ENCODE results near the gene ZC3H12C.
A peak's percentile ranks its signal among the peaks of the same experiment; 100 is the strongest.

ZC3H12C gene

DNA sequence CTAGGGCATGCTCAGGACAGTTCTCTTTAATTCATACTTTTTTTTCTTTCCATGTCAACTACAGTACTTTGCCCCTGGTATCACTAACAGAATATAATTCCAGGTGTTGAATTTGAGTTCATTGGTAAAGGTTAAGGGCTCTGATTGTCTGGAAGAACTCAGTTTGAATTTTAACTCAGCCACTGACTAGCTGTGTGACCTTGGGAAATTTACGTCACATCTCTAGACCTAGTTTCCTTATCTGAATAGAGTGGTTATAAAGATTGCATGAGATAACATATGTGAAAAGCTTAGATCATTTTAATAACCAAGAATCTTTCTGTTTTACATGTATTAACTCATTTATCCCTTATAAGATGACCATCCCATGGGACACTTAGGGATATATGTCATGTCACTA, 15.8 kb upstream of the ZC3H12C start:
- no peak for DNase-seq (ENCODE audit: low spot score)

DNA sequence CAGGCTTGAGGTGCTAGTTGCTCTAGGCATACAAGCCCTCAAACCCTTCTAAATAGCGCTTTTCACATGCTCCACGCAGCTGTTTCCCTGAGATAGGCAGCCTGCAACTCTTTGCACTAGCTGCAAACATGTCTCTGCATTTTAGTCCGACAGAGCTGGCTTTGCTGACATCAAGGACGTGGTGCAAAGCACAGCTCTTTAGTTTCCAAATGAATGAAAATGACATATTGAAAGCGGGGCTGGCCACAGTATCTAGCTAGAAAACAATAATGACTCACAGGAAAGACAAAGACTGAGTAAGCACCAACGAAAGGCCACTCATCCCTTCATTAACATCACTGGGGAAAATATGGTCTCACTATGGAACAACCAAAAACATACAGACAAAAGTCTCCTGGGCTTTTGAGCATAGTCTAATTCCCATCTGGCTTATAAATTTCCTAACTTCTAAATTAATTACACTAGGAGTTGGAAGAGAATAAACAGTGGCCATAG, 15.3 kb upstream of the ZC3H12C start:
- DNase-seq (ENCODE audit: low spot score) = peak; percentile 83

DNA sequence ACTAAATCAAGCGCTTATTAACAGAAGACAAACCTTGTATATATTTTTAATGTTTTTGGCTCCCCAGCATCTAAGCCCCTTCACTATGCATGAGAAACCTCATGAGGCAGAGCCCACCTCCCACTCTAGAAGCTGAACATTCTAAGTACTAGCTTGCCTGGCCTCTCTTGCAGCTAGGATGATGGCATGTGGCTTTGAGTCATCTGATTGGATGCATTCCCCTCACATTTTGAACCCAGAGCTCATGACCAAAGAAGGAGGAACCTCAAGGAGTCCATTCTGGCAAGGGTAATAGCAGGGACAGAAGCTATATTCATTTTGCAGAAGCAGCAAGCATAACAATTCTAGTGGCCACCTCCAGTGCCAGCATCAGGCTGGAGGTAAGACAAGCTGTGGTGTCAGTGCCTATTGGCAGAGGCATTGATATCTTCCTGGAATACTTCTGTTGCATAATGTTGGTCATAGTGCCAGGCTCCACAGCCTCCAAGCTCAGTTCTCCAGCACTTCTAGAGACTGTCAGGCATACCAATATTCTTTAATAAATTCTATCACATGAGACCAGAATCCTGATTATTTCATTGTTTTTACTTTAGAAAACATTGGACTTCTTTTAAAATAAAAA, 14.2 kb upstream of the ZC3H12C start:
- no peak for DNase-seq (ENCODE audit: low spot score)

DNA sequence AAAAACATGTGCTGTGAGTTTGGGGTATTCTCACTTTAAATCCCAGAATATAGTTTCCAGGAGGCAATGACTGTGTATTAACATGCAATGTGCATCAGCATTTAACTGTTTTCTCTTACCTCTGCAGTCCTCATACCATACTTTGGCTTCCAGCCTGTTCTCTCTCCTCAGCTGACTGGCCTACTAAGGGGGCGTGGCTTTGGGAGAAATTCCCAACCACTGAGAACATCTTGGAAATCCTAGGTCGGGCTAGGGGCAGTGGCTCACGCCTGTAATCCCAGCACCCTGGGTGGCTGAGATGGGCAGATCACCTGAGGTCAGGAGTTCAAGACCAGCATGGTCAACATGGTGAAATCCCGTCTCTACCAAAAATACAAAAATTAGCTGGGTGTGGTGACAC, 13.5 kb upstream of the ZC3H12C start:
- DNase-seq (ENCODE audit: low spot score) = peak; percentile 52

DNA sequence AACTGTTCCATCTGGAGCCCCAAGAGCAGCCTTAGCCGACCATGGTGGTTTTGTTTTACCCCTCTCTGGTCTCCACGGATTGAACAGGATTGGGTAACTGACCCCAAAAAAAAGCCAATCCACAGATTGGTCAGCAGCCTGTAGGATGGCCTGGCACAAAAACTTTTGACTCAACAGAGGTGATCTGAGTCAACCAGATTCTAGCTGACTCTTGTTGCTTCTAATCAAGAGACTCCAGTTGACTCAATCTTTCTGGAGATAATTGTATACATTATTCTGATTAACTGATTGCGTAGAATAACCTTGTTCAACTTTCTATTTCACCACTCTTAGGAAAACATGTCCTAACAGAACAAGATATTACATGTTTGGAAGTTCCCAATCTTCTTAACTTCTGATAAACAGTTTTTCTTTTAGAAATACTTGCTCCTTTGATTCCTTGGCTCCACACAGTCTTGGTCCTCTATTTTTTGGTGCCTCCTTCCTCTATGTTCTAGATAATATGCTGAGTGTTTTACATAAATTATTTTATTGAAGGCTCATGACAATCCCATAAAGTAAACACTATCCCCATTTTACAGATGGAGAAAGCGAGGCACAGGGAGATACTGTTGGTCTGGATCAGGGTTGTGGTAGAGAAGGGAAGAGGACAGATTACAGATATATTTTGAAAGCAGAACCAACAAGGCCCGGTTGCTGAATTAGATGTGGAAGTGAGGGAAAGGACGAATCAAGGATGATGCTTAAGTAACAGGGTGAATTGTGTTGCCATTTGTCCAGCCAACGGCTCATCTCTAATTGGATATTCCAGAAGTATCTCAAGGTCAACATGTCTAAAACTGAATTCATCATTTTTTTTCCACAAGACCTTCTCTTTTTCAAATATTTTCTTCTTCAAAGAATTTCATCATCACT, 11.5 kb upstream of the ZC3H12C start:
- no peak for DNase-seq (ENCODE audit: low spot score)

DNA sequence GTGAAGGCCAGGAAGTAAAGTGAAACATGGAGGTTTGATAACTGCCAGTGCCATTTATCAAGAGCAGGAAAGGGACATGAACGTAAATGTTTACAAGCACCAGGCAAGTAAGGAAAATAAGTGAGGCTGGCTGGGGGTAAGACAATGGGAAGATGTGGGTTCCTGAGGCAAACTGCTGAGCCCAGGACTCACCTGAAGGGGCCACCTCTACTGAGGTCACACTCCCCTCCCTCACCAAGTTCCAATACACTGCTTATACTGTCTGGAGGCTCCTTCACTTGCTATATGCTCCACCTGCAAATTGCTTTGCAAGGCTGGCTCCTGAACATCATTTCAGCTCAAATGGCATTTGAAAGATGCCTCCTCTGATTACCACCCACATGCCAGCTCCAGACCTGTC, 10.3 kb upstream of the ZC3H12C start:
- DNase-seq (ENCODE audit: low spot score) = no peak

DNA sequence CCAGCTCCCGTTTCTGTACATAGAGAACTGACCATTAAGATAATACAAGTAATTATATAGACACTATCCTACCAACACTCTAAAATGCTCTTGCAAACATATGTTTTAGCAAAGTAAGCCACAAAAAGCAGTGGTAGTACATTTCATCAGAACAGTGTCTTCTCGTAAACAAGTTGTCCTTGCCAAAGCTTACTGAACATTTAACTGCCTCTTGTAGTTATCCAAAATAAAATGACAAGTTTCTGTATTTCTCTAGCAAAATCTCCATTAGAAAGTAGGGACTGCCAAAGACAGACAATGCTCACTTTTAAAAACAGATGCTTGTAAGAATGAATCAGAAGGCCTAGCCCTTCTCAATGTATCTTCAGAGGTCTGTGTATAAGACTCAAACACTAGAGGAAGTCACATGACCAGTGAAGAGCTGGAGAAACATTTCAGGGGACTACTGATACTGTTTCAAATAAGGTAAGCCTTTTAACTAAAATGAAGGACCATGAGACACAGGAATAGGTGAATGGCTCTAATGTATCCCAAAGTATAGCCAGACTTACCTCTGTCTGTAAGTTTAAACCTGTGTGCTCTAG, 7.8 kb upstream of the ZC3H12C start:
- no peak for DNase-seq (ENCODE audit: low spot score)

DNA sequence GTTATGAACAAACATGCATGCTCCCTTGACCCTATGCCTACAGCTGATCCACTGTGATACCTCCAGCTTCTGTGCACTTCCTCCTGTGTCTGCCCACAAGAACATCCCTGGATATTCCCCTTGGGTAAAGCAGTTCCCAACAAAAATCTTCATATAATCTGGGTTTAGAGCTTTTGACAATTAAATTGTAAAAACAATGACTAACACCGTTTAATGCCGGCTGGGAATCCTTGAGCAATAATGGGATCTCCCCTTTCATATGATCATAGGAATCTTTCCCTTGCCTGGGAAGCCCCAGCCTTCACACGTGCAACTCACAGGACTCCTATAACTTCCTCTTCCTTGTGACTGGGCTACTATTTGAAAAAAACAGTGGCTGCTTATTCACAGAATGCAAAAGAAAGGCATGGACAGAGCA, 6.3 kb upstream of the ZC3H12C start:
- DNase-seq (ENCODE audit: low spot score) = peak; percentile 87

DNA sequence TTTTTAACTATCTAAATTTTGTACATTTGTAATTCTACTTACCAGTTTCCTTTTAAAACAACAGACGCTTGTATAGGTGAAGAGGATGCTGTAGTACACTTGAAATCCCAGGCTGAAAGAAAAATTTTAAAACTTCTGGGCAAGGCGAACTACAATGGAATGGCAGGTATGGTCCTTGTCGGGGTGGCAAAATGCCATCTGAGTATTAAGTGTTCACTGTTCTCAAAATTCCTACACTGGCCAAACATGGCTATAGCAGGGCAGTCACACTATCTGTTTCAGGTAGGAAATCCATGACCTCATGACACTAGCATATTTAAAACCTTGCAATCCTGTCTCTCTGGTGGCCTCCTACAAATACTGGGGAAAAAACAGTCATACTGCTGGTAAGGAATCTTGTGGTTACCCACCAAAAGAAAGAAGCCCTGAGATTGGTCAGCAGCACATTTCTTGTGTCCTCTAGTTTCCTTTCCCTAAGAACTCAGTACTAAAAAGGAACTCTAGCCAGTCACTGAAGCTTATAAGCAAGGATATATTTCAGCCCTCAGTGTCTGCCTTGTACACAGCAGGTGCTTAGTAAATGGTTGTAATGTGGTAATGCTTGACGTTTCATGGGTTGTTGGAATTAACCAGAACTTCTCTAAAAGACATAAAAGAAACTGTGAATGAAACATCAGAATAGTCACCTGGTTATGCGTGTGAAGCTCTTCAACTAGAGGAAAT, 5.2 kb upstream of the ZC3H12C start:
- DNase-seq (ENCODE audit: low spot score) = peak; percentile 96

DNA sequence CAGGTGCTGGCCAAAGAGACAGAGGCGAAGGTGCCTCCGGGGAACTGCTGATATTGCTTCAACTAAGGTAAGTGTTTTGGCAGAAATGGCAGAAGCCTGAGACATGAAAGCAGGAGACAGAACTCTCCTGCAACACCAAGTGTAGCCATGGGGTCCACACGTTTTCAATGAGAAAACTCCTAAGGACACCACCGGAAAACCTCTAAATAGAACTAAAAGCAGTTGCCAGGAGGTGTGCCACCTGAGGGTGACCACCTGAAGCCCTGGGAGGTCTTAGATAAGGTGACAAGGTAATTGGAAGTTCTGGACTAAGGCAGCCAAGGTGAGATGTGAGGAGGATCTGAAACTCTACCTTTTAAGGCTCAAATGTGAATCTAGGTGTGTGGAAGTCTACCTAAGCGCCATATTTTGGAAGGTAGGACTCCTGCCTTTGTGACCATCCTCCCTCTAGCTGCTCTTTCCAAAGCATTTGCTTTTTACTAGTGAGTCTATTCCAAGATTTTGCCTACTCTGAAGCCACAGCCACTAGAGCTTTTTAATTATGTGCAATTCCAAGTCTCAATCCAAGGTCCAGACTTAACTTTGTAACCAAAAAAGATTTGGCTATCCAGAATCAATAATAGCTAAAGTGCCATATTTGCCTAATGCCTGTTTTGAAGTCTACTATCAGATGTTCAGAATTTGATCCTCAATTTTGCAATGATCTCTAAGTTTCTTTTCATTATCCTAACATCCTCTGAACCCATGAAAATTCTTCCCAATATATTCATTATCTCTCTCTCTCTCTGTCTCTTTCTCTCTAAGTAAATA, 4.5 kb upstream of the ZC3H12C start:
- no peak for DNase-seq (ENCODE audit: low spot score)

DNA sequence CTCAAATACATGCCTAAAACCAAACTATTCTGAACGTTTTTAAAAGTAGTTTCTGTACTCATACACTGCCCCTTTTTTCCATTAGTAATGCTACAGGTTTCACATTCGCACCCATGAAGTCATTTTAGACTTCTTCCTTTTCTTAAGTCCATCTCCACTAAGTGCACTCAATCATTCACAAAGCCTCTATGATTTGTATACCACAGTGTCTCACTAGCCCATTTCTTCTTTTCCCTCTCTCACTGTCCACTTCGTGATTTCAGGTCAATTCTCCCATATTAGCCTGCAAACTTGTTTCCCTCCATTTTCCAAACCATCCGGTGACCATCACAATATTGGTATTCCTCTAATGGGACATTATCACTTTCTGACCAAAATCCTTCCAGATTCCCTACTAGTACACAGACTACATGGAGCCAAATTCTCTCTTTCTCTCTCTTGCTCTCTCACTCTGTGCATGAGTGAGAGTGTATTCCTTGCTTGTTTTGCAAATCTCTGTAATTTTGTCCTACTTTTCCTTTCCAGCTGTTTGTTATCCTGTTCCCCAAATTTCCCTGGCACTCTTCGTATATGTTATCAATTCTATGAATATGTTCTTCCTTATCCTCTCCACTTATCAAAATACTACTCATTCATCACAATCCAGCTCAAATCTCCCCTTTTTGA, 3.4 kb upstream of the ZC3H12C start:
- DNase-seq (ENCODE audit: low spot score) = no peak

DNA sequence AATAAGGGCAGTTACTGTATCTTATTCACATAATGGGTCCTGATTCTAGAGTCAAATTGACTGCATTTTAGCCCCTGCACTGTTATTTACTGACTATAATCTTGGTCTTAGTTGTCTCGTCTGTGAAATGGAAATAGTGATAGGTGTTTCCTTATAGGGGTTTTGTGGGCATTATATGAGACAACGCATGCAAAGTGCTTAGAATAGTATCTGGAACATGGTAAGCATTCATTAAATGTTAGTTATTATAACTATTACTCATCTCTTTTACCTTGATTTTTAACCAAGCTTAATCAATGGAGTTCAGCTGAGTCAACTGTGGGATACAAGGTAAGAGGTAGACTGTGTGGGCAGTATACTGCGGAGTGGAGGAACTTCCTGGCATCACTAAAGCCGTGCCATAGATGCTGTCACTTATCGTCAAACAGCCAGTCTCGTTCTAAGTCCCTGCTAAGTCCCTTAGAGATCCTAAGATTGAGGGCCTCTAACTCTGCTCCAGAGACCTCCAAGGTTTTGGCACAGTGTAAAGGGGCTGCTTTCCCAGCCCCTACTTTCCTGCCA, 2.6 kb upstream of the ZC3H12C start:
- no peak for DNase-seq (ENCODE audit: low spot score)

DNA sequence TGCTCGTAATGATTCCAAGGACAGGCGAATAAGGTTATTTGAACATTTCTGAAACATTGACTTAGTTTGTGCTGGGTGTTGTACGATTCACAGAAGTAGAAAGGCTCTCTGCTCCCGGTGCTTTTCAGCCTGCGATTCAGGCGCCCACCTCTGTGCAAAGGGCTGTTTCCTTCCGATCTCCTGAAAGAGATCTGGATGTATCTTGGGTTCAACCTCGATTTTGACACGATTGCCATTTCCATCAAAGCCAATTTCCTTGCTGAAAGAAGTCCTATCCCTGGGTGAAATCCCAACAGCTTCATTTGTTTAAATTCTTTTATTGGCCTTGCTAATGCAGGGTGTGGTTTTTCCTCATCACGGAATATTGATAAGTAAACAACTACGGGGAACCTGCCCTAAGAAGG, 1.1 kb upstream of the ZC3H12C start:
- DNase-seq (ENCODE audit: low spot score) = no peak

DNA sequence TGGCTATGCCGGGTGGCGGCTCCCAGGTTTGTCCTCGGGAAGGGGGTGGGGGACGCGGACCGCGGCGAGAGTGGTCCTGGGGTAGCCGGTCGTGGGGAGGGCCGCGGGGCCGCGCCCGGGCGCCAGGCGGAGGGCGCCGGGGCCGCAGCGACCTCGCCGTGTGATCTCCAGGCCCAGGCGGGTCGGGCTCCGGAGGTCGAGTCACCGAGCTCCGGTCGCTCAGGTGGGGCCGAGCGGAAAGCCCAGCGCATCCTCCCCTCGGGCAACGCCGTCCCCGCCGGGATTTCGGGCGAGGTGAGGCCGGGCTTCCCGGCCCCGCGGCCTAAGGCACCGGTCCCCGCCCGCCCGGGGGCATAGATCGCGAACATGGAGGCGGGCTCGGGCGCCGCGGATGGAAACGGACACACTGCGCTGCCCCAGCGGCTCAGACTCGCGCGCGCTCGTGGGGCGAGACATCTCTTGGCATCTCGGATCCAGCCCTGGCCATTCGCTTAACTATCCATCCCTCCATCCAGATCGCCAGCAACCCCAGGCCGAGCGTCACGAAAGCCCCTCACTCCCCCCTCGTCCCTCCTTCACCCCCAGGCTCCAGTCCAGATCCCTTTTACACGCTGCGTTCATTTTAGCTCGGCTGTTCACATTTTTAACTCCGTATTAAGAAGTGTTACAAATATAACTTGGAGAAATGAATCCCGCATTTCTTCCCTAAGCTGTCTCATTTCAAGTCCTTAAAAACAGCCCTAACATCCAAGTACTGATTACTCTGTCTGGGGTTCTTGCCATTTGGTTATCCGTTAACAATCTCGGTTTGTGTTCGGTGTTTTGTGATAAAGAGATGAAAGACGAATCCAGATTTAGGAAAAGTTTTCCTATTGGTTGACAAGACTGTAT, 460 bp downstream of the ZC3H12C start:
- peak; percentile 56 for DNase-seq (ENCODE audit: low spot score)

DNA sequence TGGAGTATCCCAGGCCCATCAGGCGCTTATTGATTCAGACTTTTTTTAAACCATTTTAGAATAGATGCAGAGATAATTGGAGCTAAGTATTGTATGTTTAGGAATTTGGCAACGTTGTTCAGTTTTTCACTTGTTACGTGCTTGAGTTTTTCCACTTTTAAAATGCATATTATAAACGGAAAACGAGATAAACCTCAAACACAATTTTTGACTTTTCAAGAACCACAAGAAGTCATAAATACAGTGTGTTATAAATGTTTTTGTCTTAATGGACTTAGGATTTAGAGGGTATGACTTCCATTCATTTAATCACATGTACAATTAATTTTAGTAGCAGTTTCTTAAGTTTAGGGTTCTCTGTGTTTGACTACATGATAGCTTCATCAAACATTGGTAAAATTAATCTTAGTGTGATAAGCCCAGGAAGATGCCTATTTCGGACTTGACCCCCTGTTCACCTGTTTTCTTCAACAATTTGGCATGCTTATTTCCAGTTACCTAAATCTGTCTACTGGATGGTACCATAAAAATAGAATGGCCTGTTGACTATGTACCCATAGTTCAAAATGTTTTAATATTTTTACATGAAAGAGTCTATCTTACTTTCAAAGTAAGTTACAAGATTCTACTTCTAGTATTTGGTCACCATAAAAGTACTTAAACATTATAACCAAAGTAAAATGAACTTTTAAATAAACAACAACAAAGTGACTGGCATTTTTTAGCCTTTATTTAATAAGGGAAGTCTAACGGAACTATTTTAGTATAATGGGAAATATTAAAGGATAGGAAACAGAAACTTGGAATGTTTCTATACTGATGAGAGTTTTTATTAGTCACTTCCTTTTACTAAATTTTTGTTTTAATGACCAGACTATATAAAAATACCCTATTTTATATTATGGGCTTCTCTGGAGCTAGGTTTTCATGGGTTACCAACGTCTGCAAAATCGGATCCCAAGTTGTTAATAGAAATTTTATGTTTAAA, 1.4 kb downstream of the ZC3H12C start:
- DNase-seq (ENCODE audit: low spot score) = no peak

DNA sequence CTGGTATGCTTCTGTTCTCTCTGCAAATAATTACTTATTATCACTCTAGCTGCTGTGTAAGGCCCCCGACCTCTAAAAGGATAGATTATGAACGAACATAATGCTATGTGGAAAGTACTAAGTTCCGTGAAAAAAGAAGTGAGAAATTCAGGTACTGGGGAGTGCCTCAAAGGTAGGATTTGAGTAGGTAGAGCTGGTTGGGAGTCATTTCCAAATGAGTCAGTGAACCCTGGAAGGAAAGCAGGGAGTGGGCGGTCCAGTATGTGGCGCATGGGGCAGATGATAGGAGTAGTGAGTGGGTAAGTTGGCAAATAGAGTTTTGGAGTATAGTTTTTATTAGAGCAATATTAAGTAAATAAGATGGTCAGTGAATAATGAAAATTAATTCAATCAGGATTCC, 2.4 kb downstream of the ZC3H12C start:
- peak; percentile 72 for DNase-seq (ENCODE audit: low spot score)

DNA sequence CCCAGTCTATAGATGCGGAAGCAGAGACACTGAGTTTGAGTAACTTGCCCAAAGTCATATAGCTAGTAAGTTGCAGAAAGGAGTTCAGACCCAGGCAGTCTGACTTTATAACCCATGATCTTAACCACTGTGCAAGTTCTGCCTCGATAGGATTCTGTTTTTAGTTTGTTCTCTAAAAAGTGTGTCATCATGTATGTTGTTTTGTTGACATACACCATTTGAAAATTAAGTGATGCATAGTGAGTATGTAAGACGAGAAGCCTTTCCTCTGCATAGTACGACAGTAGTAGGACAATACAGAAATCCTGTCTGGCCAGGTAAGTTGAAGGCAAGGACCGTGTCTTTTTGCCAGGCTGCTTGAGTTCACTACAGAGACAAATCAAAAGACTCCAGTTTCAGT, 3.3 kb downstream of the ZC3H12C start:
- no peak for DNase-seq (ENCODE audit: low spot score)

DNA sequence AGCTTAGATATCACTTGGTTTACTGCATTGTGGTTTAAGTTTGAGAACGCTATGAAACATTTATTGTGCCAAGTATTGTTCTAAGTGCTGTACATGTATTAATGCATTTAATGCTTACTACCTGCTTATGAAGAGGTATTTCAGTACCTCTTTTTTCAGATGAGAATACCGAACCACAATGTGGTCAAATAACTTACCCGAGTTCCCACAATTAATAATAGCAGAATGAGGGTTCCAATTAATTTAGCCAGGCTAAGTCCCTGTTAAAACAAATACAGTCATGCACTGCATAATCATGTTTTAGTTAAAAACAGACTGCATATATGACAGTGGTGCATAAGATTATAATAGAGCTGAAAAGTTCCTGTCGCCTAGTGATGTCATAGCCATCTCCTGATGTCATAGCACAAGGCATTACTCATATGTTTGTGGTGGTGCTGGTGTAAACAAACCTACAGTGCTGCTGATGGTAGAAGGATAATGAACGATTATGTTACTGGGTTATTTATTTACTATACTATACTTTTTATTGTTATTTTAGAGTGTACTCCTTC, 4.3 kb downstream of the ZC3H12C start:
- DNase-seq (ENCODE audit: low spot score) = no peak
